Measurements from ENCODE around the gene PCMT1. TPM values are rescaled to one million over a fixed set of nuclear protein-coding genes. Genes with fewer than 3 reads are reported as not detected.
A peak's percentile ranks its signal among the peaks of the same experiment; 100 is the strongest.
"Not testable (repeated sequence)": the region's sequence is repeated elsewhere in the genome, so short reads cannot be mapped to it uniquely, and the experiment has no call there.

The PCMT1 gene
- total and polyA plus RNA-seq, 2 donors = 60.3 to 70.6 TPM

DNA sequence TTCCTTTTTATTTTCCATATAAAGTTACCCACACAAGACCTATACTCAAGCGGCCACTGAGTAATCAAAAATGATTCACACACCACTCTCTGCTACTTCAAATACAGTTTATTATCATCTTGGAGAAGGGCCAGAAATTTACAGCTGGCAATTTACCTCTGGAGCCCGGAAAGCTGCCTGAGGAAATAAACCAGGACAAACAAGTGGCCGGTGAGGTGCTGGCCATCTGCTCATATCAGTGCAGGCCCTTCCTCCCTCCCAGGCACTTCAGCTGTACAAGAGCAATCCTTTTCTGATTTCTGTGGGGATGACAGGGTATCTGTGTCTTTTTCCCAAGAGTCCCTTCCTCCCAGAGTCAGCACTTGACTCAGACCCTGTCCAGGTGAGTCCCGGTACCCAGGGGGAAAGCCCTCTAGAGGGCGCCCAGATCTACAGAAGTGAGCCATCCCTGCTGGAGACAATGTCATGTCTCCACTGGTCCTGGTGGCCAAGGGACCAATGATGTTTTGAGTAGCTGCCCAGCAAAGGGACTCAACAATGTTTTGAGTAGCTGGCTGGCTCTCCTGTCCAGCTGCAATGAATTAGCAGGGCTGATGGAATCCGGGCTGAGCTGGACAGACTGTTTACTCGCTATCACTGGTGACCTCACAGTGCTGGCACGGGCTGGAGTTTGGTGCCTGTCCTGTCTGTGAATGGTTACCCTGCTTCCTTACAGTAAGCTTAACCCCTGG is 91.0 kb downstream of the PCMT1 start:
- H3K27ac ChIP-seq (ENCODE audit: low read depth in 1 of 2, low read length in 1 of 2) = no peak overlapping the region
- peak in 2 of 9 donors; percentile 27 to 41 for DNase-seq (ENCODE audit: low read depth in 6 of 9, low spot score in 9 of 9)

DNA sequence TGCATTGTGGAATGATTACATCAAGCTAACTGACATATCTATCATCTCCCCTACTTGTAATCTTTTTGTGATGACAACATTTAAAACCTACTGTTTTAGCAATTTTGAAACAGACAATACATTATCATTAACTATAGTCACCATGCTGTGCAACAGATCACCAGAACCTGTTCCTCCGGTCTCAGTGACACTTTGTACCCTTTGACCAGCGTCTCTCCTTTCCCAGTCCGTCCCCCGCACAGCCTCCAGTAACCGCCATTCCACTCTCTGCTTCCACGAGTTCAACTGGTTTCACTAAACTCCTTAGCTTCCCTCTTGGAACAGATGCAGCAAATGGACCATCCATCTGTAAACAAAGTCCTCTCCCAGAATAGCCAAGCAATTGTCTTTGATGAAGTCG is 92.8 kb downstream of the PCMT1 start:
- DNase-seq (ENCODE audit: low read depth in 6 of 9, low spot score in 9 of 9) = no peak
- no peak overlapping the region for H3K27ac ChIP-seq (ENCODE audit: low read depth in 1 of 2, low read length in 1 of 2)
- H3K36me3 ChIP-seq (ENCODE audit: control insufficient read depth in 2 of 2, insufficient read depth in 2 of 2, low read length in 1 of 2) = no peaks in the 10 kb centered on the region
- H3K27me3 ChIP-seq (ENCODE audit: control insufficient read depth in 2 of 2, insufficient read depth in 1 of 2, low read length in 1 of 2) = peaks cover 0 to 9% of the 10 kb centered on the region in 2 donors
- no peaks in the 10 kb centered on the region for H3K9me3 ChIP-seq (ENCODE audit: control insufficient read depth in 2 of 2, insufficient read depth in 1 of 2, low read length in 1 of 2)
- no peaks in the 10 kb centered on the region for H3K4me1 ChIP-seq (ENCODE audit: control insufficient read depth in 2 of 2, insufficient read depth in 2 of 2, low read length in 2 of 2)
- WGBS = 97% methylated on average over 7 of the region's 7 CpGs
- H3K4me3 ChIP-seq (ENCODE audit: low read length in 2 of 2) = no peak overlapping the region

More for the DNA sequence above, 91.0 kb downstream of the PCMT1 start:
- H3K36me3 ChIP-seq (ENCODE audit: control insufficient read depth in 2 of 2, insufficient read depth in 2 of 2, low read length in 1 of 2) = no peaks in the 10 kb centered on the region
- 79% methylated on average over 8 of the region's 8 CpGs for WGBS
- H3K9me3 ChIP-seq (ENCODE audit: control insufficient read depth in 2 of 2, insufficient read depth in 1 of 2, low read length in 1 of 2) = no peaks in the 10 kb centered on the region
- peaks cover 0 to 11% of the 10 kb centered on the region in 2 donors for H3K27me3 ChIP-seq (ENCODE audit: control insufficient read depth in 2 of 2, insufficient read depth in 1 of 2, low read length in 1 of 2)
- H3K4me3 ChIP-seq (ENCODE audit: low read length in 2 of 2) = no peak overlapping the region
- no peaks in the 10 kb centered on the region for H3K4me1 ChIP-seq (ENCODE audit: control insufficient read depth in 2 of 2, insufficient read depth in 2 of 2, low read length in 2 of 2)

DNA sequence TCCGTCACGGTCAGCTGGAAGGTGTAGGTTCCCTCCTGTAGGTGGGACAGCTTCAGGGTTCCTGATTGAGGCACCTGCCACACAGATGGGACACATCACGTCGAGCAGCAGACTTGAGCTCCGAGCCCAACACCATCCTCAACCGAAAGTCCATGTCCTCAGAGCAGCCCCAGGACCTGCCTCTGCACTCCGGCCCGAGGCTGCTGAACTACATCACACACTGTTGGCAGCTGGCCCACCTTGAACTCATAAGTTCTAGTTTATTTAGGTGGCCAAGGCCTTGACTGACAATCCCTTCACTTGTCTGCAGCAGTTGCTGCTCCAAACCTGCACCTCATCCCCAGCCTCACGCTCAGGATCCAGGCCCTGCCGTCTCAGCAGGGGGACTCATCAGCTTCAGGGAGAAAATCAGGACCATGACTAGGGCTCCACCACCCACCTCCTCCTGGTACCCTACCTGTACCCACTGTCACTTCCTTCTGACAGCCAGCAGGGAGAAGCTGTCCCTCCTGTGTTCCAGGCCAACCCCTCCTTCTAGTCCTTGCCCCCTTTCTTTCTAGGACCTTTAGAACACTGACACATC is 93.6 kb downstream of the PCMT1 start:
- Histone ChIP-seq H3K9me3 (ENCODE audit: control insufficient read depth in 2 of 2, insufficient read depth in 1 of 2, low read length in 1 of 2) (no peaks in the 10 kb centered on the region), H3K27me3 (ENCODE audit: control insufficient read depth in 2 of 2, insufficient read depth in 1 of 2, low read length in 1 of 2) (peaks cover 0 to 9% of the 10 kb centered on the region in 2 donors), H3K27ac (ENCODE audit: low read depth in 1 of 2, low read length in 1 of 2) (no peak overlapping the region), H3K4me1 (ENCODE audit: control insufficient read depth in 2 of 2, insufficient read depth in 2 of 2, low read length in 2 of 2) (no peaks in the 10 kb centered on the region), H3K36me3 (ENCODE audit: control insufficient read depth in 2 of 2, insufficient read depth in 2 of 2, low read length in 1 of 2) (no peaks in the 10 kb centered on the region), H3K4me3 (ENCODE audit: low read length in 2 of 2) (no peak overlapping the region)
- DNase-seq (ENCODE audit: low read depth in 6 of 9, low spot score in 9 of 9) = no peak
- WGBS = 98% methylated on average over 10 of the region's 10 CpGs

DNA sequence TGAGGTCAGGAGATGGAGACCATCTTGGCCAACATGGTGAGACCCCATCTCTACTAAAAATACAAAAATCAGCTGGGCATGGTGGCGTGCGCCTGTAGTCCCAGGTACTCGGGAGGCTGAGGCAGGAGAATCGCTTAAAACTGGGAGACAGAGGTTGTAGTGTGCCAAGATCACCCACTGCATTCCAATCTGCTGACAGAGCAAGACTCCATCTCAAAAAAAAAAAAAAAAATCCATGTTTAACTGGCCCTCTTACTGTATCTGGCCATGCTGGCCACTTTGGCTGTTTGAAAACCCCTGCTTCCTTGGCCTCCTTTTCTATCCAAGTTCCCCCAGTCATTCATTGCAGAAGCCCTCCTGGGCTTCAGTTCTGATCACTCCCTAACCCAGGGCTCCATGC is 94.5 kb downstream of the PCMT1 start:
- not testable (repeated sequence) for H3K9me3 ChIP-seq (ENCODE audit: control insufficient read depth in 2 of 2, insufficient read depth in 1 of 2, low read length in 1 of 2); H3K27me3 ChIP-seq (ENCODE audit: control insufficient read depth in 2 of 2, insufficient read depth in 1 of 2, low read length in 1 of 2); H3K4me1 ChIP-seq (ENCODE audit: control insufficient read depth in 2 of 2, insufficient read depth in 2 of 2, low read length in 2 of 2); DNase-seq (ENCODE audit: low read depth in 6 of 9, low spot score in 9 of 9); H3K36me3 ChIP-seq (ENCODE audit: control insufficient read depth in 2 of 2, insufficient read depth in 2 of 2, low read length in 1 of 2); H3K27ac ChIP-seq (ENCODE audit: low read depth in 1 of 2, low read length in 1 of 2); H3K4me3 ChIP-seq (ENCODE audit: low read length in 2 of 2)
- over 99% methylated on average over 4 of the region's 4 CpGs for WGBS

DNA sequence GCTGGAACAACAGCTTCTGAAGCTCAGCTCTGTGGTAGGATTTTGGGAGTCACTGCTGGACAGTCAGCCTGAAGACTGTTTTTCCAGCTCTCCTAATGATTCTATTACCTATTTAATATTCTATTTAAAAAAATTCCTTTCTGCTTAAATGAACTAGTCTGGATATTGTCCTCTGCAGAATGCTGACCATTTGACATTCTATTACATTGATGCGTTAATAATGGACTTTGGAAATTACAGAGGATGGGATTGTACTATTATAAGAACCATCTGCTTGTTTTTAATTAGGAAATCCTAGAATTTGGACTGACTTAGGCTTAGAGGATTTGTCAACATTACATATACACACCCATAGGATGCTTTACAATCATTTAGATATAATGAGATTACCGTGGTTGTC is 94.9 kb downstream of the PCMT1 start:
- H3K4me3 ChIP-seq (ENCODE audit: low read length in 2 of 2) = no peak overlapping the region
- no peaks in the 10 kb centered on the region for H3K36me3 ChIP-seq (ENCODE audit: control insufficient read depth in 2 of 2, insufficient read depth in 2 of 2, low read length in 1 of 2)
- peaks cover 0 to 9% of the 10 kb centered on the region in 2 donors for H3K27me3 ChIP-seq (ENCODE audit: control insufficient read depth in 2 of 2, insufficient read depth in 1 of 2, low read length in 1 of 2)
- H3K4me1 ChIP-seq (ENCODE audit: control insufficient read depth in 2 of 2, insufficient read depth in 2 of 2, low read length in 2 of 2) = no peaks in the 10 kb centered on the region
- over 99% methylated on average over 2 of the region's 2 CpGs for WGBS
- H3K27ac ChIP-seq (ENCODE audit: low read depth in 1 of 2, low read length in 1 of 2) = no peak overlapping the region
- no peaks in the 10 kb centered on the region for H3K9me3 ChIP-seq (ENCODE audit: control insufficient read depth in 2 of 2, insufficient read depth in 1 of 2, low read length in 1 of 2)
- DNase-seq (ENCODE audit: low read depth in 6 of 9, low spot score in 9 of 9) = no peak

DNA sequence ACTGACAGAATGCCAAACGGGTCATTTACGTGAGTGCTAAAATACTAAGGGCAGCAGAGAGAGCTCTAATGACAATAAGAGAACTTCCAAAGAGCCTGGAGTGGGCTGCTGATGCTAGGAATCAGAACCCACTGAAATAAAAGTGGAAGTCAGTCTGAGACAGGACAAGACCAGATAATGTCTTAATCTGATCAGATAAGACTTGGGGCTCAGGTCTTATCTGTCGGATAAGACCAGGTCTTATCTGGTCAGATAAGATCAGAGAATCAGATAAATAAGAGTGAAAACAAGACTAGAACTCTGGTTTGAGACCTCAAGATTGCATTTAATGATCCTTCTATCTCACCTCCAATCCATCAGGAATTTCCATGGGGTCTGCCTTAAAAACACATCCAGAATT is 96.0 kb downstream of the PCMT1 start:
- WGBS = 87% methylated on average over 3 of the region's 3 CpGs
- Histone ChIP-seq H3K4me1 (ENCODE audit: control insufficient read depth in 2 of 2, insufficient read depth in 2 of 2, low read length in 2 of 2) (no peaks in the 10 kb centered on the region), H3K9me3 (ENCODE audit: control insufficient read depth in 2 of 2, insufficient read depth in 1 of 2, low read length in 1 of 2) (no peaks in the 10 kb centered on the region), H3K36me3 (ENCODE audit: control insufficient read depth in 2 of 2, insufficient read depth in 2 of 2, low read length in 1 of 2) (no peaks in the 10 kb centered on the region), H3K27ac (ENCODE audit: low read depth in 1 of 2, low read length in 1 of 2) (no peak overlapping the region), H3K27me3 (ENCODE audit: control insufficient read depth in 2 of 2, insufficient read depth in 1 of 2, low read length in 1 of 2) (peaks cover 0 to 13% of the 10 kb centered on the region in 2 donors), H3K4me3 (ENCODE audit: low read length in 2 of 2) (no peak overlapping the region)
- DNase-seq (ENCODE audit: low read depth in 6 of 9, low spot score in 9 of 9) = no peak

DNA sequence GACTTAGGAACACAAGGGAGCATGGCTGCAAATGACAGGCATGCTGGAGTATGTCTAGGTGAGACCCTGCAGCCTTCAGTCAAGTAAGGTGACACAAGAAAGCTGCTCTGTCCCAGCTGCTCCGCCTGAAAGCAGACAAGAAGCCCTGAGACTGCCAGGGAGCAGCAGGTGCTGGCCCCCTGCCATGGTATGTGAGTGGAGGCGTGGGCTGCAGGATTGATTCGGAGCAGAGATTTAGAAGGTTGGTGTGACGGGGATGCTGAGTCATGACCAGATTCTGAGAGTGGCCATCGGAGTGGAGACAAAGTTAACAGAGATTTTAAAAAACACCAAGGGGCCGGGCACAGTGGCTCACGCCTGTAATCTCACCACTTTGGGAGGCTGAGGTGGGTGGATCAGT is 96.8 kb downstream of the PCMT1 start:
- no peak overlapping the region for H3K27ac ChIP-seq (ENCODE audit: low read depth in 1 of 2, low read length in 1 of 2)
- H3K4me3 ChIP-seq (ENCODE audit: low read length in 2 of 2) = no peak overlapping the region
- no peaks in the 10 kb centered on the region for H3K36me3 ChIP-seq (ENCODE audit: control insufficient read depth in 2 of 2, insufficient read depth in 2 of 2, low read length in 1 of 2)
- 90% methylated on average over 7 of the region's 7 CpGs for WGBS
- H3K27me3 ChIP-seq (ENCODE audit: control insufficient read depth in 2 of 2, insufficient read depth in 1 of 2, low read length in 1 of 2) = peaks cover 0 to 18% of the 10 kb centered on the region in 2 donors
- no peaks in the 10 kb centered on the region for H3K4me1 ChIP-seq (ENCODE audit: control insufficient read depth in 2 of 2, insufficient read depth in 2 of 2, low read length in 2 of 2)
- no peak for DNase-seq (ENCODE audit: low read depth in 6 of 9, low spot score in 9 of 9)
- H3K9me3 ChIP-seq (ENCODE audit: control insufficient read depth in 2 of 2, insufficient read depth in 1 of 2, low read length in 1 of 2) = no peaks in the 10 kb centered on the region

DNA sequence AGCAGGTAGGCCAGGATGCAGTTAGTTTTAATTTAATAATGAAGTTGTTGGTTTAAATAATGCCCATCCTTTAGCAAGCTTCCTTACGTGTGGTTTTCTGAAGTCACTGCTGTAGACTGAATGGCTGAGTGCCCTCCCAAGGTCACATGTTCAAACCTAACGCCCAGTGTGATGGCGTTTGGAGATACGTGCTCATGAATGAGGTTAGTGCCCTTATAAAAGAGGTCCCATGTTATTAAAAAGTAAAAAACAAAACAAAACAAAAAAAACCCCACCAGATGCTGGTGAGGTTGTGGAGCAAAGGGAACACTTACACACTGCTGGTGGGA is 98.4 kb downstream of the PCMT1 start:
- H3K27ac ChIP-seq (ENCODE audit: low read depth in 1 of 2, low read length in 1 of 2) = no peak overlapping the region
- H3K9me3 ChIP-seq (ENCODE audit: control insufficient read depth in 2 of 2, insufficient read depth in 1 of 2, low read length in 1 of 2) = no peaks in the 10 kb centered on the region
- WGBS = 96% methylated on average over 4 of the region's 4 CpGs
- H3K36me3 ChIP-seq (ENCODE audit: control insufficient read depth in 2 of 2, insufficient read depth in 2 of 2, low read length in 1 of 2) = no peaks in the 10 kb centered on the region
- H3K4me1 ChIP-seq (ENCODE audit: control insufficient read depth in 2 of 2, insufficient read depth in 2 of 2, low read length in 2 of 2) = no peaks in the 10 kb centered on the region
- DNase-seq (ENCODE audit: low read depth in 6 of 9, low spot score in 9 of 9) = no peak
- peaks cover 0 to 29% of the 10 kb centered on the region in 2 donors for H3K27me3 ChIP-seq (ENCODE audit: control insufficient read depth in 2 of 2, insufficient read depth in 1 of 2, low read length in 1 of 2)
- no peak overlapping the region for H3K4me3 ChIP-seq (ENCODE audit: low read length in 2 of 2)

DNA sequence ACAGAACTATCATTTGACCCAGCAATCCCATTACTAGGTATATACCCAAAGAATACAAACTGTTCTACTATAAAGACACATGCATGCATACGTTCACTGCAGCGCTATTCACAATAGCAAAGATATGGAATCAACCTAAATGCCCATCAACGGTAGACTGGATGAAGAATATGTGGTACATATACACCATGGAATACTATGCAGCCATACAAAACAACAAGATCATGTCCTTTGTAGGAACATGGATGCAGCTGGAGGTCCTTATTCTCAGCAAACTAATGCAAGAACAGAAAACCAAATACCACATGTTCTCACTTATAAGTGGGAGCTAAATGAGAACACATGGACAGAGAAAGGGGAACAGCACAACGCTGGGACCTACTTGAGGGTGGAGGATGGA is 98.8 kb downstream of the PCMT1 start:
- not testable (repeated sequence) for H3K4me3 ChIP-seq (ENCODE audit: low read length in 2 of 2); H3K9me3 ChIP-seq (ENCODE audit: control insufficient read depth in 2 of 2, insufficient read depth in 1 of 2, low read length in 1 of 2); H3K4me1 ChIP-seq (ENCODE audit: control insufficient read depth in 2 of 2, insufficient read depth in 2 of 2, low read length in 2 of 2); H3K27ac ChIP-seq (ENCODE audit: low read depth in 1 of 2, low read length in 1 of 2); H3K36me3 ChIP-seq (ENCODE audit: control insufficient read depth in 2 of 2, insufficient read depth in 2 of 2, low read length in 1 of 2); DNase-seq (ENCODE audit: low read depth in 6 of 9, low spot score in 9 of 9)
- H3K27me3 ChIP-seq (ENCODE audit: control insufficient read depth in 2 of 2, insufficient read depth in 1 of 2, low read length in 1 of 2) = peaks cover 0 to 28% of the 10 kb centered on the region in 2 donors
- WGBS = 84% methylated on average over 4 of the region's 4 CpGs
